ENCODE results near the gene MAPK6.
"Not testable (repeated sequence)": the region's sequence is repeated elsewhere in the genome, so short reads cannot be mapped to it uniquely, and the experiment has no call there.

MAPK6 gene

DNA sequence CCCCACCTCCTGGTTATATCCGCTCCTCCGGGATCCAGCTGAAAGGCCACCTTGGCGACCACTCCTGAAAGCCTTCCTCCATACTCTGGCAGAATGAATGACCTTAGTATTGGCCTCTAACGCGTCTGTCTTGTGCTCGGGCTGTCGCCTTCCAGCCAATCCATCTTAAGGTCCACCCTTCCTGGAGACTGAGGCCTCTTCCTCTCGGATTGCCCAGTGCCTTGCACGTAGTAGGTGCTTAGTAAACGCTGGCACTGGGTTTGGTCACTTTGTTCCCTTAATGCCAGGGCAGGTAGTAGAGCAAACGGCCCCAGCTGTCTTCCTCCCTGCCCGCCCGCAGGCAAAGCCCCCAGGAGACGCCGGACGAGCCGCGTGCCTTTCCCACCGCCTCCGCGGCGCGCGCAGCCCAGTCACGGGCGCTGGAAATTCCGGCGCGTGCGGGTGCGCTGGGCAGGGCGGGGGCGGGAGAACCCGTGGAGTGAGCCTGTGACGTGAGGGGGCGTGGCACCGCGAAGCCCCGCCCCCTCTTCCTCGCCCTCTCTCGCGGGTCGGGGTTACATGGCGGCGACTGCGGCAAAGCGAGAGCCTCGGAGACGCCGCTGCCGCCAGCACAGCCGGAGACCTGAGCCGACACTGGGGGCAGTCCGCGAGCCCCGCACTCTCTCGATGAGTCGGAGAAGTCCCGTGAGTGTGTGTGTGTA, at the start of gene MAPK6:
MAPK6 (plus strand) TSS at position 527 of the 701 bp plus-strand sequence. CDS start 27,242 bp downstream, outside the sequence.
- H3K27ac Mint-ChIP-seq = peak within 1 kb of the TSS; percentile 100
- DNase-seq = peak; percentile 90

DNA sequence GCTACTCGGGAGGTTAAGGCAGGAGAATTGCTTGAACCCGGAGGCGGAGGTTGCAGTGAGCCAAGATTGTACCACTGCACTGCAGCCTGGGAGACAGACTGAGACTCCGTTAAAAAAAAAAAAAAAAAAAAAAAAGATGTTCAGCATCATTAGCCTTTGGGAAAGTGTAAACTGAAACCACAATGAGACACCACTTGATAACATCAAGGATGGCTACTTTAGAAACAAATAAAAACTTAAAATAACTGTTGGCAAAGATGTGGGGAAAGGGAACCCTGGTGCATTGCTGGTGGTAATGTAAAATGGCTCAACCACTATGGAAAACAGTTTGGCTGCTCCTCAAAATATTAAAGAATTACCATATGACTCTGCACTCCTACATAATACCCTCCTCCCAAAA, 49.3 kb upstream of the MAPK6 start:
- peaks cover 29 to 30% of the 10 kb centered on the region in 2 donors for H3K36me3 Mint-ChIP-seq
- no peak overlapping the region for H3K4me3 Mint-ChIP-seq
- H3K27me3 Mint-ChIP-seq = no peaks in the 10 kb centered on the region
- H3K27ac Mint-ChIP-seq = no peak overlapping the region
- ATAC-seq (replicated peaks) (no peak), DNase-seq (no peak)
- H3K4me1 Mint-ChIP-seq = peaks cover 16 to 19% of the 10 kb centered on the region in 2 donors
- peaks cover 4 to 6% of the 10 kb centered on the region in 2 donors for H3K9me3 Mint-ChIP-seq

More for the DNA sequence above, at the start of gene MAPK6:
- Mint-ChIP-seq H3K36me3 (peaks cover 2 to 3% of the 10 kb centered on the region in 2 donors), H3K4me1 (peaks cover 27 to 50% of the 10 kb centered on the region in 2 donors), H3K27me3 (peaks cover 0 to 8% of the 10 kb centered on the region in 2 donors), H3K9me3 (no peaks in the 10 kb centered on the region), H3K4me3 (peak within 1 kb of the TSS; percentile 98 to 99)
- ATAC-seq (replicated peaks) = peak; percentile 82 to 89

DNA sequence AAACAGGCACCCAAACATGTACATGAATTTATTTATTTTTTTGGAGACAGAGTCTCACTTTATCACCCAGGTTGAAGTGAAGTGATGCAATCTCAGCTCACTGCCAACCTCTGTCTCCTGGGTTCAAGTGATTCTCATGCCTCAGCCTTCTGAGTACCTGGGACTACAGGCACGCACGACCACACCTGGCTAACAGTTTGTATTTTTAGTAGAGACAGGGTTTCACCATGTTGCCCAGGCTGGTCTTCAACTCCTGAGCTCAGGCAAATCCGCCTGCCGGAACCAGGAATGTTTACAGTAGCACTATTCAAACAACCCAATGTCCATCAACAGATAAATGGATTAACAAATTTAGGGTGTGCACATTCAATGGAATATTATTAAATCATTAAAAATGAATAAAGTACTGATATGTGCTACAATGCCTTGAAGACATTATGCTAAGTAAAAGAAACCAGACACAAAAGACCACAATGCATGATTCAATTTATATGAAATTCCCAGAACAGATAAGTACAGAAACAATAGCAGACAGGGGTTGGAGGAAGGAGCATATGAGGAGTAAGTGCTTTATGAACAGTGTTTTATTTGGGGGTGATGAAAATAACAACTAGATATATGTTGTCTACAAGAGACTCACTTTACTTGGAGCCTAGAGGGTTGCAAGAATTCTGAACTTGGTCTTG, 48.7 kb upstream of the MAPK6 start:
- no peak overlapping the region for H3K27ac Mint-ChIP-seq
- ATAC-seq (replicated peaks) (no peak), DNase-seq (no peak)
- H3K9me3 Mint-ChIP-seq = peaks cover 4 to 6% of the 10 kb centered on the region in 2 donors
- peaks cover 28% of the 10 kb centered on the region in 2 donors for H3K36me3 Mint-ChIP-seq
- H3K4me1 Mint-ChIP-seq = peaks cover 16 to 19% of the 10 kb centered on the region in 2 donors
- no peaks in the 10 kb centered on the region for H3K27me3 Mint-ChIP-seq
- H3K4me3 Mint-ChIP-seq = peak overlapping the region; percentile 89 to 92

- peaks cover 20 to 21% of the 10 kb centered on the region in 2 donors for H3K36me3 Mint-ChIP-seq
- H3K4me3 Mint-ChIP-seq = peak overlapping the region; percentile 89 to 92
- ATAC-seq (replicated peaks) (peak; percentile 1 to 7), DNase-seq (no peak)
- H3K4me1 Mint-ChIP-seq = peaks cover 12 to 19% of the 10 kb centered on the region in 2 donors
- H3K27me3 Mint-ChIP-seq = no peaks in the 10 kb centered on the region
- peaks cover 4 to 6% of the 10 kb centered on the region in 2 donors for H3K9me3 Mint-ChIP-seq
- H3K27ac Mint-ChIP-seq = peak overlapping the region; percentile 95
Observed at GRCh38 chr15:51971032-51971374, 48.0 kb upstream of the MAPK6 start.

DNA sequence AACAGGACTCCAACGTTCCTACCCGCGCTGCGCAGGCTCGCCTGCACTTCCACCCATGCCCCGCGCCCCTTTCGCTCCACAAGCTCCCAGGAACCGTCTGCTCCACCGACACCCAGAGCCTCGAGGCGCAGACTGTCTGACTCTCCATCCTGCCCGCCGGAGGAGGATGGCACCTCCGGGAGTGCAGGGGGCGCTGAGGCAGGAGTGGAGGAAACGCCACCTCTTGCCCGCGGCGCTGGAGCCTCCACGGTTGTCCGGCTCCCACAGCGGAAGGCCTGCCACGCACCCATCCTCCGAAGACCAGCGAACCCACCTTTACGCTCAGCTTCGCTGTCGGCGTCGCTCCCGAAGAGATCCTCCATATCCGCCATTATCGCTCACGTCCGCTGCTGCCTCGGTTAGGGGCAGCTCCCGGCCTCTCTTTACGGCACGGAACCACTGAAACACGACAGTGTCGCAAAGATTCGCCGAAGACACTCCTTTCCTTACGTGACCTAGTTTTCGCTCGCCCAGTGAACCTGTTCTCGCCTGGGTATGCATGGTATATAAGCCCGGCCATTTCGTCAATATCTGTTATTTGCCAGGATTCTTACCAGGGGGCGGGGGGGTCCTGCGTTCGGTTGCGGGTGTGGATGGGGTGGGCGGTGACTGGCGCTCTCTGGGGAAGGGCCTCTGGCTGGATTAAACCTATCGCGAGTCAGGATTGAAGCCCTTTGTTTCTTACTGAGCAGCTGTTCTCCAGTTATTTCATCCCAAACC, 47.5 kb upstream of the MAPK6 start, which contains the start of gene LEO1:
LEO1 (minus strand) TSS at position 404 of the 759 bp plus-strand sequence; CDS start at position 371, 33 bp downstream.
- Mint-ChIP-seq H3K4me3 (peak within 1 kb of the TSS; percentile 89 to 92), H3K27me3 (no peaks in the 10 kb centered on the region), H3K4me1 (peaks cover 11 to 19% of the 10 kb centered on the region in 2 donors), H3K9me3 (peaks cover 4 to 6% of the 10 kb centered on the region in 2 donors), H3K27ac (peak within 1 kb of the TSS; percentile 95), H3K36me3 (peaks cover 16 to 17% of the 10 kb centered on the region in 2 donors)
- ATAC-seq (replicated peaks) (peak; percentile 89 to 93), DNase-seq (peak; percentile 88)

DNA sequence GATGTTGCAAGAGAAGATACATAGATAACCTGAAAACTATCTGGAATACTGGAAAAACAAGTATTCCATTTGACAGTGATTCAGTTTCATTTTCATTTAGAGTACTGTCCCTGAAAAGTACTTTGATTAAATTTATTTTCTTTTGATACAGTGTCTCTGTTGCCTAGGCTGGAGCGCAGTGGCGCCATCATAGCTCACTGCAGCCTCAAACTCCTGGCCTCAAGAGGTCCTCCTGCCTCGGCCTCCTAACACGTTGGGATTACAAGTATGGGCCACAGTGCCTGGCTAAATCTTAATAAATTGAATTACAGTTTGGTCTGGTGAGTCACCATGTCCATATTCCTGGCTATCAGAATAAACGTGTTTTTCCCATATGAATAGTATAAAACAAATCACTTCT, 45.8 kb upstream of the MAPK6 start:
- Mint-ChIP-seq H3K4me1 (peaks cover 11 to 19% of the 10 kb centered on the region in 2 donors), H3K36me3 (peaks cover 4 to 7% of the 10 kb centered on the region in 2 donors), H3K27me3 (no peaks in the 10 kb centered on the region), H3K4me3 (no peak overlapping the region), H3K27ac (no peak overlapping the region), H3K9me3 (no peaks in the 10 kb centered on the region)
- ATAC-seq (replicated peaks) (no peak), DNase-seq (no peak)

GRCh38 chr15:51973775-51974174, 45.2 kb upstream of the MAPK6 start:
- no peak overlapping the region for H3K27ac Mint-ChIP-seq
- H3K4me3 Mint-ChIP-seq = no peak overlapping the region
- H3K9me3 Mint-ChIP-seq = no peaks in the 10 kb centered on the region
- H3K4me1 Mint-ChIP-seq = peaks cover 11 to 19% of the 10 kb centered on the region in 2 donors
- no peaks in the 10 kb centered on the region for H3K27me3 Mint-ChIP-seq
- peaks cover 4 to 6% of the 10 kb centered on the region in 2 donors for H3K36me3 Mint-ChIP-seq
- no peak for ATAC-seq (replicated peaks)
- no peak for DNase-seq

GRCh38 chr15:51982013-51982769, 36.8 kb upstream of the MAPK6 start:
- Mint-ChIP-seq H3K4me3 (peak overlapping the region; percentile 57 to 63), H3K36me3 (no peaks in the 10 kb centered on the region), H3K27me3 (no peaks in the 10 kb centered on the region), H3K9me3 (no peaks in the 10 kb centered on the region), H3K4me1 (peaks cover 8 to 11% of the 10 kb centered on the region in 2 donors), H3K27ac (no peak overlapping the region)
- DNase-seq = no peak
- peak; percentile 97 for ATAC-seq (replicated peaks)

DNA sequence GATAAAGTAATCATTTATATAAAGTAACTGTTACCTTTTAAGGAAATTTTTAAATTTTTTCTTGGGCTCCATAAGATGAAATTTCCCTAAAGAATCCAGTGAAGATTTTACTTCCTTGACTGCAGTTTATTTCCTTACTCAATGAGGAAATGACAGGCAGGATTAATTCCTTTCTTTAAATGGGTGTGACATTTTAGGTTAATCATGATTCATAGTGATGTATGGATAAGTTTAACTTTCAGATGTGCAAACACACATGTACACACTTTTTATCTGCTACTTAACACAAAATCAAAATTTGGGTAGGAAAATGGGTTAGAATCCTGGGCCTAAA, 36.3 kb upstream of the MAPK6 start:
- no peak overlapping the region for H3K4me3 Mint-ChIP-seq
- DNase-seq (no peak), ATAC-seq (replicated peaks) (no peak)
- no peaks in the 10 kb centered on the region for H3K27me3 Mint-ChIP-seq
- no peaks in the 10 kb centered on the region for H3K9me3 Mint-ChIP-seq
- no peak overlapping the region for H3K27ac Mint-ChIP-seq
- peaks cover 8 to 11% of the 10 kb centered on the region in 2 donors for H3K4me1 Mint-ChIP-seq
- no peaks in the 10 kb centered on the region for H3K36me3 Mint-ChIP-seq

DNA sequence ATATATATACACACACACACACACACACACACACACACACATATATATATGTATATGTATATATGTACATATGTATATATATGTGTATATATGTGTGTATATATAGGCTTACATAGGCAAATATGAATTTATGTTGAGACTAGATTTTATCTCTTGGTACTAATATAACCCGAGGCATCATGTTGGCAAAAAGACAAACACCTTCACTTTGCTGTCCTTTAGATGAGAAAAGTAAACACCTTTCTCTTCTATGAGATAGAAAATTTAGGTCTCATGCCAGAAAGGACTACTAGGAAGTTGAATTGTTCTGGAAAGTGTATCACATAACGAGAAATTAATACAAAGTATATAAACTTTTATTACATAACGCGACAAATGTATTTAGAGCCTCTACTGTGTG, 27.9 kb upstream of the MAPK6 start:
- H3K4me3 Mint-ChIP-seq = no peak overlapping the region
- H3K27ac Mint-ChIP-seq = no peak overlapping the region
- no peaks in the 10 kb centered on the region for H3K27me3 Mint-ChIP-seq
- no peaks in the 10 kb centered on the region for H3K4me1 Mint-ChIP-seq
- ATAC-seq (replicated peaks) (no peak), DNase-seq (no peak)
- H3K9me3 Mint-ChIP-seq = no peaks in the 10 kb centered on the region
- H3K36me3 Mint-ChIP-seq = no peaks in the 10 kb centered on the region

GRCh38 chr15:51992953-51993352, 26.1 kb upstream of the MAPK6 start:
- H3K27ac Mint-ChIP-seq = no peak overlapping the region
- H3K4me3 Mint-ChIP-seq = no peak overlapping the region
- ATAC-seq (replicated peaks) (no peak), DNase-seq (no peak)
- no peaks in the 10 kb centered on the region for H3K9me3 Mint-ChIP-seq
- no peaks in the 10 kb centered on the region for H3K4me1 Mint-ChIP-seq
- H3K27me3 Mint-ChIP-seq = no peaks in the 10 kb centered on the region
- H3K36me3 Mint-ChIP-seq = no peaks in the 10 kb centered on the region

- Mint-ChIP-seq H3K9me3 (peaks cover 2 to 6% of the 10 kb centered on the region in 2 donors), H3K27ac (peak overlapping the region; percentile 27), H3K4me1 (peaks cover 9 to 22% of the 10 kb centered on the region in 2 donors), H3K4me3 (no peak overlapping the region), H3K27me3 (no peaks in the 10 kb centered on the region), H3K36me3 (peaks cover 5 to 7% of the 10 kb centered on the region in 2 donors)
- DNase-seq = no peak
- no peak for ATAC-seq (replicated peaks)
Observed at GRCh38 chr15:52002351-52002750, 16.7 kb upstream of the MAPK6 start.

GRCh38 chr15:52003089-52003488, 15.9 kb upstream of the MAPK6 start:
- H3K4me3 Mint-ChIP-seq; H3K27ac Mint-ChIP-seq; H3K27me3 Mint-ChIP-seq; H3K9me3 Mint-ChIP-seq; ATAC-seq (replicated peaks); DNase-seq; H3K36me3 Mint-ChIP-seq: not testable (repeated sequence)
- peaks cover 12 to 26% of the 10 kb centered on the region in 2 donors for H3K4me1 Mint-ChIP-seq

DNA sequence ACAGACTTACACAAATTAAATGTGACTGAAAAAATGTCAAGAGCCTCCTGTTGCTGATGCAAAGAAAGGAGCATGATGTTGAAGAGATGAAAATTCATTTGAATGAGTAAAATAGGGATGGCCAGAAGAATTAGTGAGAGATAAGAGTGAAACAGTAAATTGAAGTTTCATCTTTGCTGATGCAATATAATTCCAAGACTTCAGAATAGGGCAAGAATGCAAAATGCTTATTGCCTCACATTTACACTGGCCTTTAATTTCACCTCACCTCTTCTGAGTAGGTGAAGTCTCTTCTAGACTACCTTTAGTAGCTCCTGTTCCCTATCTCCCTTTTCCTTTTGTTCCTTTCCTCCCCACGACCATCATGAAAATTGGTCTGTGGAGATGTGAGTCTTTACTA, 15.3 kb upstream of the MAPK6 start:
- H3K27me3 Mint-ChIP-seq = no peaks in the 10 kb centered on the region
- H3K27ac Mint-ChIP-seq = no peak overlapping the region
- H3K36me3 Mint-ChIP-seq = peaks cover 5 to 7% of the 10 kb centered on the region in 2 donors
- peaks cover 2 to 6% of the 10 kb centered on the region in 2 donors for H3K9me3 Mint-ChIP-seq
- ATAC-seq (replicated peaks) = no peak
- H3K4me3 Mint-ChIP-seq = no peak overlapping the region
- H3K4me1 Mint-ChIP-seq = peaks cover 17 to 32% of the 10 kb centered on the region in 2 donors
- no peak for DNase-seq
